Mesenteric fat pad (tissue), 1 donor: ENCODE data around the gene CCNA1. TPM values are rescaled to one million over a fixed set of nuclear protein-coding genes. Genes with fewer than 3 reads are reported as not detected.

ENCODE experiments used
- DNase-seq: peaks from one replicate; pipeline ENCODE4 v3.0.0-alpha.2; 2020; ENCODE audit warnings: low spot score
- long read RNA-seq: library from polyadenylated mRNA; unstranded; transcript quantifications from one replicate; pipeline ENCODE4 v2.0.0, GENCODE V29; 2020
- total RNA-seq: library from RNA; stranded (reverse); fragmentation: NEBNext Ultra II Directional; extraction: Animal tissue kit (Norgen Biotek cat#: 25700); gene quantifications from one replicate; pipeline ENCODE4 v1.2.1, GENCODE V29; 2021
- donor health status: DM: yes; HTN: yes; CAD: no.

The CCNA1 gene
- 0.71 TPM for total RNA-seq
- long read RNA-seq, partial matches to known transcripts: 0 of 8 reads
- long read RNA-seq, other reads (novel, unspliced or antisense): 3 of 8 reads

GRCh38 chr13:36432106-36432544, at the start of gene CCNA1:
Gene CCNA1 (plus strand): TSS chr13:36432495. CDS start chr13:36433057, 562 bp downstream.
- no peak for DNase-seq

GRCh38 chr13:36385489-36385888, 46.8 kb upstream of the CCNA1 start:
- DNase-seq: no peak

- no peak for DNase-seq
These were observed 37.0 kb upstream of the CCNA1 start for GRCh38 chr13:36395280-36395679.

DNA sequence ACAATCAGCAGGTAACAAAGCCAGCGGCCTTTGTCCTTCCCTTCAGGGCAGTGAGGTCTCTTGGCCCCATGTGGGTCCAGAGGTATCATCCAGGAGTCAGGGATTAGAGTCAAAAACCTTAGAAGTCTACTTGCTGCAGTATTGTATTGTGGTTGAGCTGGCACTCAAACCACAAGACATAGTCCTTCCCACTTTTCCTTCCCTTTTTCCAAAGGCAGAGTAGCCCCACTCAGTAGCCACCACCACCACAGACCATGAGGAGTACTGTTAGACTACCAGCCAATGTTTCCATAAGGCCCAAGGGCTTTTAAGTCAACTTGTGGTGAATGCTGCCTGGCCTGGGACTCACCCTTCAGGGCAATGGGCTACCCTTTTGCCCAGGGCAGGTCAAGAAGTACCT, 27.1 kb upstream of the CCNA1 start:
- no peak for DNase-seq

DNA sequence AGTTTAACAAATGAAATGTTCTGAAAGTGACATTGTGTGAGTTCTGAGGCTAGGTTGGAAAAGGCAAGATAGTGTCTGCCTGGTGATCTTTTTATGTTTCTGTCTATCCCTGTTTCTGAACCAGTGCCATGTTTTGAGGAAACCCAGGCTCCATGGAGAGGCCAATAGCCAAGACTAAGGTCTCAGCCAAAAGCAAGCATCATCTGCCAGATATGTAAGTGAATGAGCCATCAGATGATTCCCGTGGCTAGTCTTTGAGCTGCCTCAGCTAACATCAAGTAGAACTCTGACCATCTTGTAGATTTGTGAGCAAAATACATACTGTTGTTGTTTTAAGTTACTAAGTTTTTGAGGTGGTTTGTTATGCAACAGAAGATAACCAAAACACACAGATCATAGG, 19.6 kb upstream of the CCNA1 start:
- DNase-seq: no peak

- no peak for DNase-seq
These were observed 19.1 kb upstream of the CCNA1 start for GRCh38 chr13:36413161-36413560.

- no peak for DNase-seq
These were observed 17.8 kb upstream of the CCNA1 start for GRCh38 chr13:36414461-36414860.

GRCh38 chr13:36417331-36417730, 15.0 kb upstream of the CCNA1 start:
- no peak for DNase-seq

- no peak for DNase-seq
These were observed 14.1 kb upstream of the CCNA1 start for GRCh38 chr13:36418022-36418805.

DNA sequence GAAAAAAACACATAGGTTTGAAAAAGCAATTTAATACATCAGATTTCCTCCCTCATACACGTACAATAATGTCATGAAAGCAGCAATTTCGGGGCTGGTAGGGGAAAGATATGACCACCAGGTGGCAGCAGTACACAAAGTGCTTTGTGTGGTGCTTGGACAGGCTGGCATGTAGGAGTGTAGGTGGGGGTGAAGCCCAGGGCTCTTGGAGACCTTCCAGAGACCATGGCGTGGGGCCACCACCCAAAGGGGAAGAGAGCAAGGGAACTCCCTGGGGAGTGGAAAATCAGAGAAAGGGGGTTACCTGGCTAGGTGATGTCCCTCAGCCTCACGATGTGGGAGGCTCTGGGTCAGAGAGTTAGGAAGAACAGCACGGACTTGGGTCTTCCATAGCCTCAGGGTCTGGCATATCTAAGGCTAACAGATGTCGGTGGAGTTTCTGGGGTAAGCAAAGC, 11.8 kb upstream of the CCNA1 start:
- no peak for DNase-seq

- DNase-seq: no peak
These were observed 10.8 kb upstream of the CCNA1 start for GRCh38 chr13:36421447-36421846.

- DNase-seq: no peak
These were observed 4.2 kb upstream of the CCNA1 start for GRCh38 chr13:36428086-36428485.

- no peak for DNase-seq
These were observed 1.8 kb upstream of the CCNA1 start for GRCh38 chr13:36430247-36431203.

DNA sequence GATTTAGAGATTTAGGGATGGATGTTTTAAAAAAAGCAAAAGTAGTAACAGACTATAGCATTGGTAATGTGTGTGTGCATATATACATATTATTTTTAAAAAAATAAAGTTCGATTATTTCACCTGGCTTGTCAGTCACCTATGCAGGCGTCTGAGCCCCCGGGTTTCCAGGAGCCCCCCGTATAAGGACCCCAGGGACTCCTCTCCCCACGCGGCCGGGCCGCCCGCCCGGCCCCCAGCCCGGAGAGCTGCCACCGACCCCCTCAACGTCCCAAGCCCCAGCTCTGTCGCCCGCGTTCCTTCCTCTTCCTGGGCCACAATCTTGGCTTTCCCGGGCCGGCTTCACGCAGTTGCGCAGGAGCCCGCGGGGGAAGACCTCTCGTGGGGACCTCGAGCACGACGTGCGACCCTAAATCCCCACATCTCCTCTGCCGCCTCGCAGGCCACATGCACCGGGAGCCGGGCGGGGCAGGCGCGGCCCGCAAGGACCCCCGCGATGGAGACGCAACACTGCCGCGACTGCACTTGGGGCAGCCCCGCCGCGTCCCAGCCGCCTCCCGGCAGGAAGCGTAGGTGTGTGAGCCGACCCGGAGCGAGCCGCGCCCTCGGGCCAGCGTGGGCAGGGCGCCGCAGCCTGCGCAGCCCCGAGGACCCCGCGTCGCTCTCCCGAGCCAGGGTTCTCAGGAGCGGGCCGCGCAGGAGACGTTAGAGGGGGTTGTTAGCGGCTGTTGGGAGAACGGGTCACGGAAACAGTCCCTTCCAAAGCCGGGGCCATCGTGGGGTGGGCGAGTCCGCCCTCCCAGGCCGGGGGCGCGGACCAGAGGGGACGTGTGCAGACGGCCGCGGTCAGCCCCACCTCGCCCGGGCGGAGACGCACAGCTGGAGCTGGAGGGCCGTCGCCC, 840 bp upstream of the CCNA1 start:
- DNase-seq: no peak

GRCh38 chr13:36436811-36437210, 4.5 kb downstream of the CCNA1 start:
- no peak for DNase-seq

GRCh38 chr13:36438594-36439483, 6.5 kb downstream of the CCNA1 start:
- no peak for DNase-seq

DNA sequence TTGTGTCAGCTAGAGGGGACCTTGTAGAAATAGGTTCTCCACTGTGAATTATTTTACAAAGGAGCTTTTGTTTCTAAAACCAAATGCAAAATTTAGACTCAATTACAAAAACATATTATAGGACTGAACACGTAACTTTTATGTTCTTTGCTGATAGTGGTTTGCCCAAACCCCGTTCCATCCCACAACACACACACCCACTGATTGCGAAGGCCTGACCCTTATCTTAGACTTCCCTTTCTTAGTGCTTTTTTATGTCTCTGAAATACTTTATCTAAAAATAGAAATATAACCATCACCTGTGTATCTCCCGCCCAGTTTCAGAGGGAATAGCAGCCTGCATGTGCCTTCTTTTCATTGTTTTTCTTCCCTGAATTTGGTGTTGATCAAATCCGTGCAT, 13.0 kb downstream of the CCNA1 start:
- DNase-seq: no peak

DNA sequence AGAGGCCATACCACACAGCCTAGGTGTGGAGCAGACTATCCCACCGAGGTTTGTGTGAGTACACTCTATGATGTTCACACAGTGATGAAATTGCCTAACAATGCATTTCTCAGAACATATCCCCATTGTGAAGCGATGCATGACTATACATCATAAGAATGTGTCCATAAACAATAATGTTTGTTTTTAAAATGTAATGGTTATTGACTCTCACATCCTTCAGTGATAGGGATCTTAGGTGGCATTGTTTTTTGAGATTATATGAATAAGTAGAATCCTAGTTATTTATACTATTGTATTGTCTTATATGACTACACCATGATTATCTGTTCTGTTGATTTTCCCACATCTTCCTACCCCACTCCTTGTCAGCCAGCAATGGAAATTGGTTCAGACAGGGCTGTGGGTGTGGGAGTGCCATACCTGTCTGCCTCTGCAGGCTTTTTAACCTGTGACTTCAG, 13.6 kb downstream of the CCNA1 start:
- DNase-seq: no peak

GRCh38 chr13:36447501-36447900, 15.2 kb downstream of the CCNA1 start:
- no peak for DNase-seq

- DNase-seq: no peak
These were observed 18.2 kb downstream of the CCNA1 start for GRCh38 chr13:36450534-36450933.
